Neutrophil (primary cell): ENCODE data around the gene PRPF8.

Source experiments
- H3K27ac ChIP-seq: fragments of 200-600 bp; sonication (generic); 2 replicates; pipeline ENCODE4 v1.5.1; 2016; ENCODE audit warnings: mild to moderate bottlenecking, moderate library complexity
- H3K27me3 ChIP-seq: fragments of 200-600 bp; sonication (generic); 2 replicates; pipeline ENCODE4 v1.6.0; 2016; ENCODE audit warnings: mild to moderate bottlenecking
- H3K36me3 ChIP-seq: fragments of 200-600 bp; sonication (generic); 2 replicates; pipeline ENCODE4 v1.5.1; 2017
- H3K4me1 ChIP-seq, 2 experiments: fragments of 200-600 bp in 1 of 2; sonication (generic) in 1 of 2; 1 replicate in 1 of 2; 2 replicates in 1 of 2; pipeline versions ENCODE4 v1.5.1 to v1.6.1; 2013 to 2016; ENCODE audit warnings: low read depth in 1 of 2, low read length in 1 of 2, mild to moderate bottlenecking in 1 of 2, moderate library complexity in 1 of 2; ENCODE audit not compliant: control insufficient read depth in 1 of 2, insufficient read depth in 1 of 2
- H3K4me3 ChIP-seq, 2 experiments: fragments of 200-600 bp in 1 of 2; sonication (generic) in 1 of 2; 1 replicate in 1 of 2; 2 replicates in 1 of 2; pipeline ENCODE4 v1.5.1; 2013 to 2016; ENCODE audit warnings: low read depth in 1 of 2, low read length in 1 of 2, mild to moderate bottlenecking in 1 of 2, moderate library complexity in 1 of 2
- H3K9me3 ChIP-seq: fragments of 200-600 bp; sonication (generic); 2 replicates; pipeline ENCODE4 v1.5.1; 2016
- TF ChIP-seq, protein P1 (sequence below): fragments of 200-600 bp; sonication (generic); IDR thresholded peaks from 2 replicates; pipeline ENCODE4 v1.5.1; 2016; ENCODE audit warnings: antibody characterized with exemption

Gene PRPF8

DNA sequence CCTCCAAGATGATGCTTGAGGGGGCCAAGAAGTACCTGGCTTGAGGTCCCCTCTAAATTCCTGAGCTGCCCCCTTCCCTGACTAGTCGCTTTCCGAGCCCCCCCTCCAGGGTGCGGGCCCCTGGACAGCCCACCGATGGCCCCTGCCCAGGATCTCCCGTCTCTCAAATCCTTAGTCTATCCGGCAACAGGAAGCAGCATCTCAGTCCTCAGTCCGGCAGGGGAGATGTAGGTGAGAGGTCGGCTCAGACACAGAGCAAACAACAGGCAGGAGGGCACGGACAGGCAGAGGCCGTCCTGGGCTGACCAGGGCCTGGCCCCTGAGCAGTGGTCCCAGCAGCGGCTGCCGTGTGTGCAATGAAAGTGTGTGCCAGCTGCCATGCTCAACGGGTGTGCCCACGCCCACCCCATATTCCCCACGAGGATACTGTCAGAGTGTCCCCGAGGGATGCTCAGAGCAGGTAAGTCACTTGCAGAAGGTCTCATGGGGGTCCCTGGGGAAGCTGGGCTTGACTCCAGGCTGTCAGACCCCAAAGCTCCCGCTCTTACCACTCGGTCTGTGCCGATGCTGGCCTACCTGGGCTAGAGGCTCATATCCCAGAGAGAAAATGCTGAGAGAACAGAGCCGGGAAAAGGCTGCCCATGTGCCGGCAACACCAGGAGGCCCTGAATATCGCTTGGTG lies 63.3 kb downstream of the PRPF8 start:
- H3K36me3 ChIP-seq, result peaks cover 93% of the 10 kb centered on the region
- H3K27me3 ChIP-seq, result no peaks in the 10 kb centered on the region
- peaks cover 27 to 36% of the 10 kb centered on the region in 2 experiments for H3K4me1 ChIP-seq
- H3K4me3 ChIP-seq, result no peak overlapping the region
- no peaks in the 10 kb centered on the region for H3K9me3 ChIP-seq
- no peak overlapping the region for H3K27ac ChIP-seq
- TF ChIP-seq, protein P1, sequence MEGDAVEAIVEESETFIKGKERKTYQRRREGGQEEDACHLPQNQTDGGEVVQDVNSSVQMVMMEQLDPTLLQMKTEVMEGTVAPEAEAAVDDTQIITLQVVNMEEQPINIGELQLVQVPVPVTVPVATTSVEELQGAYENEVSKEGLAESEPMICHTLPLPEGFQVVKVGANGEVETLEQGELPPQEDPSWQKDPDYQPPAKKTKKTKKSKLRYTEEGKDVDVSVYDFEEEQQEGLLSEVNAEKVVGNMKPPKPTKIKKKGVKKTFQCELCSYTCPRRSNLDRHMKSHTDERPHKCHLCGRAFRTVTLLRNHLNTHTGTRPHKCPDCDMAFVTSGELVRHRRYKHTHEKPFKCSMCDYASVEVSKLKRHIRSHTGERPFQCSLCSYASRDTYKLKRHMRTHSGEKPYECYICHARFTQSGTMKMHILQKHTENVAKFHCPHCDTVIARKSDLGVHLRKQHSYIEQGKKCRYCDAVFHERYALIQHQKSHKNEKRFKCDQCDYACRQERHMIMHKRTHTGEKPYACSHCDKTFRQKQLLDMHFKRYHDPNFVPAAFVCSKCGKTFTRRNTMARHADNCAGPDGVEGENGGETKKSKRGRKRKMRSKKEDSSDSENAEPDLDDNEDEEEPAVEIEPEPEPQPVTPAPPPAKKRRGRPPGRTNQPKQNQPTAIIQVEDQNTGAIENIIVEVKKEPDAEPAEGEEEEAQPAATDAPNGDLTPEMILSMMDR, result no peak

GRCh38 chr17:1620486-1620885 lies 64.2 kb downstream of the PRPF8 start:
- H3K4me3 ChIP-seq, result no peak overlapping the region
- peaks cover 17 to 27% of the 10 kb centered on the region in 2 experiments for H3K4me1 ChIP-seq
- TF ChIP-seq, protein P1, result no peak
- no peaks in the 10 kb centered on the region for H3K9me3 ChIP-seq
- peak overlapping the region; percentile 45 for H3K27ac ChIP-seq
- H3K27me3 ChIP-seq, result no peaks in the 10 kb centered on the region
- H3K36me3 ChIP-seq, result peaks cover 94% of the 10 kb centered on the region

DNA sequence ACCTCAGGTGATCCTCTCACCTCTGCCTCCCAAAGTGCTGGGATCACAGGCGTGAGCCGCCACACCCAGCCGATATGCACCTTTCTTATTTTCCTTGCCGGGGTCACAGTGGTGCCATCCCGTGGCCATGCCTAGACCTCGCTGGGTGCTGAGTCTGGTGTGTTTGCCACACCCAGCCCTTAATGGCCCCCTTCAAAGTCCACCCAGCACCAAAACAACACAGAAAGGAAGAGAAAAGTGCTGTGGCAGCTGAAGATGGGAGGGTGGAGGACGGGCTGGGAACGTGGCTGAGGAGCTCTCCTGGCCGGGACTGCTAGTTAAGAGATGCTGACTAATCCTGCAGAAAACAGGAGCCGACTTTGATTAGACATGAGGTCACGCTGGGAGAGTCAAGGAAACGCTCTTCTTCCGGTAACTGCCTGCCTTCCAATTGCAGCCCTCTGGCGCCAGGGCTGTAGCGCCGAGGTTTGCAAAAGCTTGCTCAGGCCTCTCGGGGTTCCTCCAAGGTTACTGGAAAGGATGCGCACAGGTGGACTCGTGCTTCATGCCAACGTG lies 67.0 kb downstream of the PRPF8 start:
- Histone ChIP-seq H3K27me3 (no peaks in the 10 kb centered on the region), H3K4me1 (peaks cover 8 to 10% of the 10 kb centered on the region in 2 experiments), H3K9me3 (no peaks in the 10 kb centered on the region), H3K4me3 (no peak overlapping the region), H3K36me3 (peaks cover 94% of the 10 kb centered on the region), H3K27ac (peak overlapping the region; percentile 27)
- TF ChIP-seq, protein P1, result no peak

DNA sequence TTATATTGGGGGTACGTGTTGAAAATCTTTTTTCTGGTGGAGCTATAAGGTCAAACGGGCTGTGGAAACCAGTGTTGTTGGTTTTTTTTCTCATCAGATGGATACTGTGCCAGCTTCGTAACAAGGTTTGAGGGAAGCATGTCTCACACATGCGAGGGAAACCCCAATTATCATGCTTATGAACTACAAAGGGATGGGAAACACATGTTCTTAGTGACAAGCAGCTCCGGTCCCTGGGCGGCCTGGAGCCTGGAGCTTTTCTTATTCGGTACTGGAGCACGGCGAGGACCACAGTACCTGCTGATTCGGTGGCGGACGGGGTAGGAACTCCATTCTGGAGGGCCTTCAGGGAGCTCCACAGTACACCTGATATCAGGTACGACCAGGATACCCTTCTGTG lies 68.6 kb downstream of the PRPF8 start:
- Histone ChIP-seq H3K27me3 (no peaks in the 10 kb centered on the region), H3K27ac (no peak overlapping the region), H3K4me1 (peaks cover 22 to 24% of the 10 kb centered on the region in 2 experiments), H3K4me3 (no peak overlapping the region), H3K36me3 (peaks cover 93% of the 10 kb centered on the region), H3K9me3 (no peaks in the 10 kb centered on the region)
- TF ChIP-seq, protein P1, result no peak

DNA sequence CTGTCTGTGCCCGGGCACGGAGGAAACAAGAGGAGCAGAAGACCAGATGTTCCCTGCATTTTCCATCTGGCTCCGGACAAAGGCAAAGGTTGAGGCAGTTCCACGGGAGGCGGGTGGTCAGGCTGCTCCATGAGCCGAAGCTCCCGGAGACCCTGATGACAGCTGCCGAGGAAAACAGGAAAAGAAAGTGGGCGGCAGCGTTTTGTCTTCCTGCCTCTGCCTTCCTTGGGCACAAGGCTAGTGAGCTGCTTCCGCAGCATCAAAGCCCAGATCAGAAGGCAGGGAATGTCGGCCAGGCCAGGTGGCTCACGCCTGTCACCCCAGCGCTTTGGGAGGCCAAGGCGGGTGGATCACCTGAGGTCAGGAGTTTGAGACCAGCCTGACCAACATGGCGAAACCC lies 72.3 kb downstream of the PRPF8 start:
- peaks cover 87% of the 10 kb centered on the region for H3K36me3 ChIP-seq
- H3K9me3 ChIP-seq, result no peaks in the 10 kb centered on the region
- peaks cover 22 to 29% of the 10 kb centered on the region in 2 experiments for H3K4me1 ChIP-seq
- TF ChIP-seq, protein P1, result no peak
- no peaks in the 10 kb centered on the region for H3K27me3 ChIP-seq
- peak overlapping the region in 1 of 2 experiments; percentile 28 for H3K4me3 ChIP-seq
- H3K27ac ChIP-seq, result peak overlapping the region; percentile 84
